Hair follicle dermal papilla cell (primary cell): ENCODE results near the gene AARSD1. TPM values are rescaled to one million over a fixed set of nuclear protein-coding genes. Genes with fewer than 3 reads are reported as not detected.

ENCODE experiments used
- small RNA-seq: library from RNA; depleted of rRNA; stranded (forward); fragments of <200 nt; gene quantifications from one replicate; pipeline ENCODE3, GENCODE V24; 2012
- total RNA-seq: library from RNA; depleted of rRNA; stranded (reverse); fragments of >200 nt; gene quantifications from 2 replicates; pipeline ENCODE4 v1.2.3, GENCODE V29; 2012

AARSD1 gene, protein sequence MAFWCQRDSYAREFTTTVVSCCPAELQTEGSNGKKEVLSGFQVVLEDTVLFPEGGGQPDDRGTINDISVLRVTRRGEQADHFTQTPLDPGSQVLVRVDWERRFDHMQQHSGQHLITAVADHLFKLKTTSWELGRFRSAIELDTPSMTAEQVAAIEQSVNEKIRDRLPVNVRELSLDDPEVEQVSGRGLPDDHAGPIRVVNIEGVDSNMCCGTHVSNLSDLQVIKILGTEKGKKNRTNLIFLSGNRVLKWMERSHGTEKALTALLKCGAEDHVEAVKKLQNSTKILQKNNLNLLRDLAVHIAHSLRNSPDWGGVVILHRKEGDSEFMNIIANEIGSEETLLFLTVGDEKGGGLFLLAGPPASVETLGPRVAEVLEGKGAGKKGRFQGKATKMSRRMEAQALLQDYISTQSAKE
- total RNA-seq = 15.3 and 16.4 TPM in 2 replicates

GRCh38 chr17:42964161-42964932 lies at the start of gene AARSD1:
AARSD1 (minus strand) TSS chr17:42964454; CDS start chr17:42964440, 14 bp downstream.

GRCh38 chr17:43006639-43007551 lies 42.6 kb upstream of the AARSD1 start, which contains the start of gene IFI35:
IFI35 (plus strand) TSS chr17:43006784; CDS start chr17:43006948, 164 bp downstream.

GRCh38 chr17:42997984-42998938 lies 34.0 kb upstream of the AARSD1 start, which contains the start of gene RPL27:
RPL27 (plus strand) TSS chr17:42998419; CDS start chr17:42998751, 332 bp downstream.

DNA sequence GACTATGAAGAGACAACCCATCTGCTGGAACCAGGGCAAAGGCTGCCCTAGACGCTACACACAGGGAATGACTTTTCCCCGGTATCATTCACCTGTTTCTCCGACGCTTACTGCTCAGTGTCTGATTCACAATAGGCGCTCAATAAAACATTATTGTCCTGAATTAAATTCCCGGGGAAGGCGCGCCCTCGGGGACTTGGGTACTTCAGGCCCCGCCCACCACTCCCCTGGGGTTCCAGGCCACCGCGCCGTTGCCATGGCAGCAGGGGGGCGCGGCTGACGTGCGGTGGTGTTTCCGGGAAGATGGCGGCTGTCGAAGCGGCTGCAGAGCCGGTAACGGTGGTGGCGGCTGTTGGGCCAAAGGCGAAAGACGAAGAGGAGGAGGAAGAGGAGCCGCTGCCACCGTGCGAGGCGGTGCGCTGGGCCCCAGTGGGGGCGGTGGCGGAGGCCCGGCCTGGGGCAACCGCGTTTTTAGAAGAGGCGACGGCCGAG lies 16.1 kb upstream of the AARSD1 start, which contains the start of gene RUNDC1:
TSS of gene RUNDC1 (plus strand) at position 292 of the 492 bp plus-strand sequence. CDS start at position 304, 12 bp downstream.

DNA sequence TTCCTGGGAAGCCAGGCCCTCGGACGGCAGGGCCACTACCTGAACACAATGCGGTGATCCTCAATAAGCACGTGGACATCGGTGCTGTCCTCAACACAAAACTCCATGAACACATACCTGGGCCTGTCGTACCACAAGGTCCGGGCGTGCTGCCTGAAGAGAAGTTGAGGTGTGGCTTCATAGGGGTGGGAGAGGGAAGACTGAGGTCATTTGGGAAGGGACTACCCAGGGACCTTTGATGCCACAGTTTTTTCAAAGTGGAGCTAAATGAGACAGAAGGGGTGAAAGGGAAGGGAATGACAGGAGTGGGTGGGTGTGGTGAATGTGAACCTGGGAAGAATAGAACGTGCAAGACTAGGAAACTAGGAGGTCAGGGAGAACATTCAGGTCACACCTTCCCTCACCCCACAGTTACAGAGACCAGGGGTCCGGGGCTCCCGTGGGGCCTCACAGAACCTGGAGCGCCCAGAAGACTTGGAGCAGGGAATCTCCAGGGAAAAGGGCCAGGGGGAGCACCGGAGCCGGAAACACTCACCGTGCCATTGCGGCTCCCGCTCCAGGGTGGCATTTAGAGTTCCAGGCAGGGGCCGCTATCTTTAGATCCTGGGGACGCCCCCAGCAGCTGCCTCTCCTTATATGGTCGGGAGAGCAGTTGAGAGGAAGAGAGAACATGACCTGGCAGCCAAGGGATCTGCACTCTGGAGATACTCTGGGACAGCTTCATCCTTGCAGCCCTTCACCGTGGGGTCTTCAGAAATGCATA lies 15.4 kb upstream of the AARSD1 start, which contains the start of gene PTGES3L:
TSS of gene PTGES3L (minus strand) at position 570 of the 763 bp plus-strand sequence. CDS start at position 543, 27 bp downstream.

Small RNAs within 50 kb of the gene (small RNA-seq; reads per million reads assigned to genes)
- gene AARSD1 = not detected
- not detected for gene RF00561

Other genes with a start within 250 kb of the AARSD1 start
- gene EZH1, start 219.4 kb downstream of the AARSD1 start, total RNA-seq = 32.9 and 37.8 TPM in 2 replicates
- not detected in 2 replicates for gene RAMP2, start 203.2 kb downstream of the AARSD1 start, total RNA-seq
- gene VPS25, start 191.0 kb downstream of the AARSD1 start, total RNA-seq = 40.2 and 46.8 TPM in 2 replicates
- gene WNK4, start 183.8 kb downstream of the AARSD1 start, total RNA-seq = under 0.01 TPM in 1 of 2 replicates, not detected in the other
- gene COA3, start 165.8 kb downstream of the AARSD1 start, total RNA-seq = 38.1 and 48.7 TPM in 2 replicates
- not detected in 2 replicates for gene CNTD1, start 165.6 kb downstream of the AARSD1 start, total RNA-seq
- gene BECN1, start 140.2 kb downstream of the AARSD1 start, total RNA-seq = 74.4 and 81.3 TPM in 2 replicates
- gene PSME3, start 131.1 kb downstream of the AARSD1 start, total RNA-seq = 79.7 and 83.1 TPM in 2 replicates
- 0.73 and 1.3 TPM in 2 replicates for gene AOC2, start 119.9 kb downstream of the AARSD1 start, total RNA-seq
- under 0.01 TPM in 1 of 2 replicates, not detected in the other for gene AOC3, start 113.3 kb downstream of the AARSD1 start, total RNA-seq
- gene G6PC1, start 63.7 kb downstream of the AARSD1 start, total RNA-seq = not detected in 2 replicates
- gene PTGES3L, start 15.6 kb upstream of the AARSD1 start, total RNA-seq = not detected in 2 replicates
- gene RUNDC1, start 16.1 kb upstream of the AARSD1 start, total RNA-seq = 10.8 and 13.3 TPM in 2 replicates
- 404 and 600 TPM in 2 replicates for gene RPL27, start 34.0 kb upstream of the AARSD1 start, total RNA-seq
- gene IFI35, start 42.3 kb upstream of the AARSD1 start, total RNA-seq = 69.8 and 71.7 TPM in 2 replicates
- gene VAT1, start 57.9 kb upstream of the AARSD1 start, total RNA-seq = 357 and 482 TPM in 2 replicates
- gene RND2, start 60.8 kb upstream of the AARSD1 start, total RNA-seq = 0.32 and 0.49 TPM in 2 replicates
- 6.4 and 8.3 TPM in 2 replicates for gene BRCA1, start 160.9 kb upstream of the AARSD1 start, total RNA-seq
- gene NBR1, start 206.8 kb upstream of the AARSD1 start, total RNA-seq = 147 and 154 TPM in 2 replicates
- gene TMEM106A, start 247.4 kb upstream of the AARSD1 start, total RNA-seq = 10.5 and 13.7 TPM in 2 replicates